HG02610 (cell line): ENCODE data around the gene PCCA.

Source experiments
- ATAC-seq: cut with Tn5 transposase; IDR thresholded peaks from one replicate; pipeline ENCODE4 v1.9.1; 2021; ENCODE audit warnings: mild to moderate bottlenecking, moderate library complexity; ENCODE audit not compliant: unreplicated experiment

The PCCA gene

DNA sequence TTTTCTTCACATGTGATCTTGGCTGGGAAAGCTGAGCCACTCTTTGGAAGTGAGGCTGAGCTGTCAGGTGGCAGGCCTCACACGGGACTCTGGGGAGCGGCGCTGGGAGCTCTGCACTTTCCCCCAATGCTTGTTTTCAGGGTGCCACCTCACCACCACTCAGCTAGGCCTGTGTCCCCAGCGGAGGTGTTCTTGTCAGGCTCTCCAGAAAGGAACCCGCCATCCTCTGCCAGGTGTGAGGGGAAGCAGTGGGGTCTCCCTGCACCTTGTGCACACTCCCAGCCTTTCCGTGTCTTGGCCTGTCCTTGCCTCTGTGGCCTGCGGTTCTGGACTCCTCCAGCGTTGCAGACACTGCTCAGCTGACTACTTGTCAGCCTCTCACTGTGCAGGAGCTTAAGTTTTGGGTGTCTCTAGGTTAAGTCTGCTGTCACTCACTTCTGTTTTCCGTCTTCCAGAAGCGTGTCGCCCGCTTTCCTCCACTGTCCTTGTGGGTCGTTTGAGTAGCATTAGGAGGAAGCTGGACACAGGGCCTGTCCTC is 447.8 kb downstream of the PCCA start:
- ATAC-seq: no peak

DNA sequence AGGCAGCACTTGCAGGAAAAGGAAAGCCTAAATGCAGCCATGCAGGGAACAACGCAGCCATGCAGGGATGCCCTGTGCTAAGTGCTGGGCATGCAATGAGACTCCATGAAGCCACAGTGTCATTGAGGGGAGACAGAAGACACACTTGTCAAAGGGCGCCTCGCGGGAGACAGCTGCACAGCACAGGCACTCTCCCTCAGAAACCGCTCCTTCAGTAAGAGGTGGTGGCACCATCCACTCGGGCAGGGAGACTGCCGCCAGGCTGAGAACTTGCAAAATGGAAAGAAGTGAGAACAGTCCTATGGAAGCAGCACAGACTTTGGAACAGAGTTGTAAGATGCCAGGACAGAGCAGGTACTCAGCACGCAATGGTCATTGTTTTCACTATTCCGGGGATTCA is 448.6 kb downstream of the PCCA start:
- no peak for ATAC-seq

DNA sequence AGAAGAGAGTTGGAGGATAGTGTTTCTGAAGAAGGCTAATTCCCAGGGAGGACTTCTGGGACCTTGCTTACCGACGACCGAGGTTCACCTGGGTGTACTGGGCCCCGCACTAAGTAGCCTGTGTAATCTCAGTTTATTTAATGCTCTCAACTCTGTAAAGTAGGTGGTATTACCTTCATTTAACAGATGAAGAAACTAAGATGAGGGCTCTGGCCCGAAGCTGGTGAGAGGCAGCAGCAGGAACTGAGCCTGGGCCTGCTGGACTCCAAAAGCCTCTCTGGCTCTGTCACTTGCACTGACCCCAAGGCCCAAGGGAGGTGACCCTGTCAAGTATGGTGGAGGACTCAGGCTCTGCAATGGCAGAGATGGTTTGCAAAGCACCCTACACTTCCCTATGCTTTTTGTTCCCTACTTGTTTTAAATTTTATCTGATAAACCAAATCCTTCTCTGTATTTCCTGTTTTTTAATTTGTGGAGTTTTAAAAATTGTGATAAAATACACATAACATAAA is 449.1 kb downstream of the PCCA start:
- ATAC-seq: no peak

DNA sequence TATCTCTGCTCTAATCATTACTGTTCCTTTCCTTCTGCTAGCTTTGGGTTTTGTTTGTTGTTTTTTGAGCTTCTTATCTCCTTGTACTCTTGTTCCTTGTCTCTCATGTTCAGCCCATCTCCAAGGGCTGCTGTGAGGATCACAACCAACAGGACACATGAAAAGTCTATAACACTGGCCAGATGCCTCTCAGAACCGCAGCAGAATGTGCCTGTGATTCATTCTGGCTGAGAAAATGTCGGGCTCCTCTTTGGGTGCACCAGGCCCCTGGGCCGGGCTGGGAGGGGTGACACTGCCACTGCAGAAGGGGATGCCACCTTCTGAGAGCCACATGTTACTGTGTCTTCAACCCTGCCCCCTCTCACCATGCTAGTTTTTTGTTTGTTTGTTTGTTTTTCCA is 451.7 kb downstream of the PCCA start:
- no peak for ATAC-seq

- ATAC-seq: no peak
Measured at GRCh38 chr13:100541897-100542825, 453.3 kb downstream of the PCCA start.

- peak; percentile 73 for ATAC-seq
Measured at GRCh38 chr13:100542826-100543156, 453.9 kb downstream of the PCCA start.

DNA sequence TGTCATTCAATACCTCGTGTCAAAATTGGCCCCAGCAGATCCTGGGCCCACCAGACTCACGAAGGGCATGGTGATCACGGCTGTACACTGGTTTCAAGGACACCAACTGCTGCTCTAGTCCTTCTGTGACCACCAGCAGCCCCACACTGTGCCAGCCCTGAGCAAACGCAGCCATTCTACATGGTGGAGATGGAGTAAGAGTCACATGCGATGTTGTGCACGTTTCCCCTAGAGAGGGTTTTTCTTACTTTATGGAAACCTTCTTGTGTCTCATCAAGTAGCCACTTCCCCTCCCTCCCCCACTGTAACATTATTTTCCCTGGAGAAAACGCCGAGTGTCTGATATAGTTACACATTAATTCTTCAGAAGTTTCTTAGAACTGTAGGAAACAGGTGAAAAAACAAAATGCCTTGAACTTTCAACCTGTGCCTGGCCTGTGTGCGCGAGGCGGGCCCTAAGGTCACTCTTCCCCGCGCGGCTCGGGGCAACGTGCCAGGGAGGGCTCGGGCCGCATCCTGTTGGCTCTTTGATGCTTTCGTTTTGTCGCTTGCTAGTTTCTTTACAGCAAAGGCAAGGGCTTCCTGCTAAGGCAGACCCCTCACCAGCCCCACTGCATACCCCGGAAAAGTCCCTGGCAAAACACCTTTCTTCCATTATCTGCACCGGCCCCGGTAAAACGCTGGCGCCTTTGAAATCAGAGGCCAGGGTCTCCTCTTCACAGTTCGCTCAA is 455.1 kb downstream of the PCCA start:
- ATAC-seq: no peak

DNA sequence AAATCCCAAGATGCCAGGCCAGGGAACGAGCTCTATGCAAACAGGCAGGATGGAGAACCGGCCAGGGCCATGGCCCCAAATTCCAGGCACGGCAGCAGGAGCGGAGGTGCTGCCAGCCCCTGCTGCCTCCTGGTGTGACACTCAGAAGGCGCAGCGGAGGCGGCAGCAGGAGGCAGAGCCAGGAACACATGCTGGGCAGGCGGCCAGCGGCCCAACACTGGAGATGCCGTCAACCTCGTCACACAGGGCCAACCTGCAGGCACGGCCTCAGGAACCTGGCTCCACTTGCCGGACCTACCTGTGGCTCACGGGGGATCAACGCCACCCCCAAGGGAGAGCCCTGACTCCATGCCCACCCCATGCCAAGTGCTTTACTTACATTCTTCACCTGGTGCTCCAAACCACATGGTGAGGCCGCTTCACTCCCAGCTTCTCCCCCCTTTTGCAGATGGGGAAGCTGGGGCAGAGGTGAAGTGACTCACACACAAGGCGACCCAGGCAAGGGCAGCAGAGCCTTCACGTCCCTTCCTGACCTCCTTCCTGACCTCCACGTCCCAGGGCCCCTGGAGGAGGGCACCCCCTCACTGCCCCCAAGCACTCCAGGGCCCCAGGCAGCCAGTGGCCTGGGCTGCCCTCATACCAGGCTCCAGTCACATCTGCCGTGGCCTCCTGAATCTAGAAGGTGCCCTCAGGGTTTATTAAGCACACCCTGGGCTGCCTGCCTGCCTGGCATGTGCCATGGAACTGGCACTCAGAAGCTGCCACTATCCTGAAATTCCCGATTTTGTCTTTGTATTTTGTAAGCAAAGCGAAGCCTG is 456.2 kb downstream of the PCCA start:
- no peak for ATAC-seq

DNA sequence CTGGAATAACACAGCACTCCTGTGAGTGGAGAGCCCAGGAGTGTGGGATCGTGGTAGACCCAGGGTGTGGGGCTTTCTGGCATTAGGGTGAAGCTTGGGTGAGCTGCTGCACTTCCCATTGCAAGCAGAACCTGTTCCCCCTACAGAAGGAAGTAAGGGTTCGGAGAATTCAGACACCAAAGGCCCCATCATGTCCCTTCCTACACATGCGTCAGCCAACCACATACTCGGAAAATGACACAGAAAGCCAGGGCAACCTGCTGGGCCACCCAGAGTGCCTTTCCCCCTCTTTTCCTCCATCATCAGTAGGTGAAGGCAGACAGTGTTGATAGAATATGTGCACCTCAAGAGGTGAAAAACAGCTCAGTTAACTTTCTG is 456.8 kb downstream of the PCCA start:
- no peak for ATAC-seq

GRCh38 chr13:100546713-100547405 is 458.0 kb downstream of the PCCA start:
- no peak for ATAC-seq

- ATAC-seq: no peak
Measured at GRCh38 chr13:100547791-100548201, 458.9 kb downstream of the PCCA start.

DNA sequence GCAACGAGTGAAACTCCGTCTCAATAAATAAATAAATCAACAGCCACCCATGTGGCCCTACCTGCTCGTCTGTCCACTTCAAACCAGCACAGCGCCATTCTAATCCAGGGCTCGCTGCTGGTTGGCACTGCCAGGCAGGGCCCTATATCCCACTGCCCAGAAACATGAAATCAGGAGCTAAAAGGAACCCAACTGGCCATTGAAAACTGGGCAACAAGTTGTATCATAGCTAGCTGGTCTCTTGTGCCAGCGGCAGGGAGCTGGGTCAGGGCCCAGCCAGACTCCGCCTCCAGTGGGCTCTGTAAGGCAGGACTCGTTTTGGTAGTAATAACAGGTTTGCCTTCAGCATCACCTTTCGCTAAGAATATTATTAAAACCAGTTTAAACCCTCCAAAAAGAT is 460.4 kb downstream of the PCCA start:
- ATAC-seq: no peak

DNA sequence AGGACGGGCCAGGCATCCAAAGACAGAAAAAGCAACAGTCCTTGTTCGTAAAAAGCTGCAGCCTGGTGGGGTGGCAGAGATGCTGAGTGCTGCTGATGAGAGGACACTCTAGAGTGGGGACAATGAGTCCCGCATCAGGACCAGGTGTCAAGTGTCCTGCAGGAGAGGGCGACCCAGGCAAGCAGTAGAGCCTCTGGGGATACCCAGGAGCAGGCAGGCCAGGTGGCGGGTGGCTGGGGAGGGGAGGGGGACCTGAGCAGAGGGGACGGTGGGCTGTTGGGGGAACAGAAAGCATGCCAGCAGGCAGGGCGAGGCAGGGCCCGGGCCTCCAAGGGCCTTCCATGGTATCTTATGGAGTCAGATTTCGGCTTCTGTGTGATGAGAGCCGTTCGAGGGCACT is 463.9 kb downstream of the PCCA start:
- no peak for ATAC-seq

GRCh38 chr13:100559886-100560285 is 471.0 kb downstream of the PCCA start:
- no peak for ATAC-seq

GRCh38 chr13:100560498-100561157 is 471.7 kb downstream of the PCCA start:
- no peak for ATAC-seq

GRCh38 chr13:100561158-100561499 is 472.2 kb downstream of the PCCA start:
- no peak for ATAC-seq

DNA sequence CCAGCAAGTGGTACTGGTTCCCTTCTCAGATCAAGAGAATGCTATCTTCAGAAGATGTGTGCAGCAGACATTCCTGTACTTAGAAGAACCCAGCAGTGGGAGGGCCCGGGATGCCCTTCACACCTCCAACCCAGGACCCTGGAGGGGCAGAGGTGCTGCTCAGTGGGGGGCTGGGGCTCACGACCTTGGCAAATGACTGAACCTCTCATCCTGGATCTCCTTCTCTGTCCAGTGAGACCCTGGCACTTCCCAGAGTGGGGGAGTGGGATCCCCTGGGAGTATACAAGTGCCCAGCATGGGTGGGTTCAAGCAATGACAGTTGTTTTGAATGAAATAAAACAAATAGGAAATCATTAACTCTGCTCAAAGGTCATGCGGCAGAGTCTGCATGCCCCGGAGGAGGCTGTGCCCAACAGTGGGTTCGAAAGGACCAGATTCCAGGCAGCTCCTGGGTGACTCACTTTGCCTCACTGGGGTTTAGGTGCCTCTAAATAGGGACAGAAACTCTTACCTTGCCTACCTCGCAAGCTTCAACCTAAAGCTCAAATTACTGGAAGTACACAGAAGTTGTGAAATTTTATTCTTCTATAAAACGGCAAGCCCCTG is 472.8 kb downstream of the PCCA start:
- ATAC-seq: no peak

GRCh38 chr13:100563779-100564178 is 474.9 kb downstream of the PCCA start:
- no peak for ATAC-seq

DNA sequence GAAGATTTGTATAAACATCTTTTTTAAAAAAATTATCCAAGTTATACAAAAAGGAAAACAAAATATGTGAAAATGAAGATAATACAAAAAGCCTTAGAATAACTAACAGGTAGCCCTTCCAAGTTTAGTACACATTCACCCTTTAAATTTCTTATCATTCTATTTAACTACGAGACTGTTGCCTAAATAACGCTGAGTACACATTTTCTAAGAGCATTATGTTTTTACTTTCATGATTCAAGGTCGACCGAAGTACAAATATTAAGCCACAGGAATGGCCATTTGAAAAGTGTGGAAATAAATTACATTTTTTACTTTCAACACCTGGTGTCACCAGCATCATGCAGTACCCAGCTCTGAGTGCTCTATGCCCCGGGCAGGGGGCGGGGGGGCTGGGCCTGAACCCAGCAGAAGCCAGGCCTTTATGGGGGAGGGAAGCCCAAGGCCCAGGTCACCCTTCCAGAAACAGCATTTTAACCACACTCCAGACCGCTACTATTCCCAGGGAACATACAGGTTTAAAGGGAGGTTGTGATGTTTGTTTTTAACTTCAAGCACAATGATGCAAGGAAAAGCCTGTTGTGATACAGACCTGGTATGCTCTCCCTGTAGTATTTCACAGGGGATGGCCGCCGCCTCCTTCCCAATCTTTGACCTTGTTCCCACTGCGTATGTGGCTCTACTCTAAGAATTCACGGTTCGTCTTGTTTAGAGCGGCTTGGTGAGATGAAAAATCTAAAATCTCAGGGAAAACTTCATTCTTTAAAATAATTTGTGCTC is 475.7 kb downstream of the PCCA start:
- no peak for ATAC-seq
